D721Med (cell line): Measurements from ENCODE around the gene SBSN.
"Not testable (repeated sequence)": the region's sequence is repeated elsewhere in the genome, so short reads cannot be mapped to it uniquely, and the experiment has no call there.

Source experiments
- DNase-seq: peaks from one replicate; pipeline ENCODE4 v3.0.0; 2011; ENCODE audit warnings: low spot score; ENCODE audit not compliant: insufficient read length
- FAIRE-seq: peaks from 2 replicates; lab custom pipeline; 2011; peaks lifted over from hg19 to GRCh38; lab: Jason Lieb, UNC
- CTCF ChIP-seq: IDR thresholded peaks from 2 replicates; pipeline ENCODE4 v1.5.1; 2012; ENCODE audit warnings: mild to moderate bottlenecking, control low read depth; ENCODE audit not compliant: insufficient read depth; ENCODE audit errors: missing control alignments

The SBSN gene

GRCh38 chr19:35483089-35483488 is 45.0 kb downstream of the SBSN start:
- DNase-seq: no peak
- TF ChIP-seq CTCF: no peak
- FAIRE-seq: no peak

DNA sequence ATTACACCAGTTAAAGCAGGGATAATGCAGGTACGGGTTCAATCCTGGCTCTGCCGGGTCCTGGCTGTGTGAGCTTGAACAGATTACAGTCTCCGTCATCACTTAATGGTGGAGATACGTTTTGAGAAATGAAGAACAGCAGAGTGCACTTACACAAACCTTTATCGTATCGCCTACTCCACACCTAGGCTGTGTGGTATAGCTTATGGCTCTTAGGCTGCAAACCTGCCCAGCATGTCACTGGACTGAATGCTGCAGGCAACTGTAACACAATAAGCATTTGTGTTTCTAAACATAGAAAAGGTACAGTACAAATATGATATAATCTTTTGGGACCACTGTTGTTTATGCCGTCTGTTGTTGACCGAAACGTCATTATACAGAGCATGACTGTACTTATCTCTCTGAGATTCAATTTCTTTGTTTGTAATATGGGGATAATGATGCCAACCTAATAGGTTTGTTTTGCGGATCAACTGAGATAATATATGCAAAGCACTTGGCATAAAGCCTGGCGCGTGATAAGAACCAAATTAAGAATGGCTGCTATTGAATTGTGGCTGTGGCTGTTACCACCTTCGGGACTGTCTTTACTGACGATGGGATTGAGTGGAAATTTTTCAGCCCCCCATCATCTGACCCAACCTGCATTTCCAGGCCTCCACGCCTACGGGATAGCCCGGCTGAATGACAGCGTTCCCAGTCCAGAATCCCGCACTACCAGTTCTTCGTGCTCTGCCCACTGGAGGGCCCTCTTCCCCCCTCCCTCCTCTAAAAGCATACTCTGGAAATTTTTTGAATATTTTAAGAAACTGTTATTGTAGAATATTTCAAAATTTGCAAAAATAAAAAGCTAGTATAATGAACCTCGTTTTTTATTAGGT is 49.1 kb downstream of the SBSN start:
- TF ChIP-seq CTCF: peak; percentile 22
- FAIRE-seq (no peak), DNase-seq (no peak)

DNA sequence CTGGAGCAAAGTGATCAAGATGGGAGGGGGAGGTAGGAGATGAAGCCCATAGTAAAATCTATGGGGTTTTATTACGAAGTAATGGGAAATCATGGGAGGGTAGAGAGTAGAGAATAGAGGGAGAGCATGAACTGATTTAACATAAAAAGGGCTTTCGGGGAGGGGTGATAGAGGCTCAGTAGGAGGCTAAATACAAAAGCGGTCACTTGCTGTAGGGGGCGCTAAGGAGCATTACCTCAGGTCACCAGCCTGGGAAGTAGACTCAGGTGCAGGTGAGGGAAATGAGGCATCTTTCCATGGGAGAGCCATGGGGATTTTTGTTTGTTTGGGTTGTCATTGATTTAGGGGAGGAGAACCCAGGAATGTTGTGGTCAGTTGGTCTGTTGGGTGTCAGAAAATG is 52.0 kb downstream of the SBSN start:
- no peak for TF ChIP-seq CTCF
- FAIRE-seq (no peak), DNase-seq (no peak)

- not testable (repeated sequence) for DNase-seq, FAIRE-seq
Measured at GRCh38 chr19:35474594-35474993, 53.5 kb downstream of the SBSN start.

GRCh38 chr19:35474104-35474503 is 54.0 kb downstream of the SBSN start:
- TF ChIP-seq CTCF: no peak
- DNase-seq: no peak
- no peak for FAIRE-seq
